Hematopoietic multipotent progenitor cell treated with erythropoietin and hydrocortisone succinate and interleukin-3 and kit ligand, for 17 days (in vitro differentiated cells): ENCODE data around the gene COPS8.

Experiments used
- DNase-seq: peaks from one replicate; pipeline ENCODE4 v3.0.0-alpha.2; 2015; ENCODE audit warnings: low spot score

Gene COPS8

GRCh38 chr2:237064203-237065070 is 21.3 kb upstream of the COPS8 start:
- DNase-seq, result no peak

GRCh38 chr2:237065071-237065377 is 20.7 kb upstream of the COPS8 start:
- no peak for DNase-seq

- DNase-seq, result no peak
These were observed 19.3 kb upstream of the COPS8 start for GRCh38 chr2:237066396-237066795.

GRCh38 chr2:237068005-237068576 is 17.6 kb upstream of the COPS8 start:
- no peak for DNase-seq

- peak; percentile 69 for DNase-seq
These were observed 13.4 kb upstream of the COPS8 start for GRCh38 chr2:237072067-237072931.

GRCh38 chr2:237073552-237073951 is 12.1 kb upstream of the COPS8 start:
- no peak for DNase-seq

GRCh38 chr2:237074211-237074993 is 11.3 kb upstream of the COPS8 start:
- no peak for DNase-seq

- DNase-seq, result no peak
These were observed 9.7 kb upstream of the COPS8 start for GRCh38 chr2:237075749-237076599.

GRCh38 chr2:237081596-237081995 is 4.1 kb upstream of the COPS8 start:
- no peak for DNase-seq

GRCh38 chr2:237083026-237083425 is 2.7 kb upstream of the COPS8 start:
- DNase-seq, result no peak

- no peak for DNase-seq
These were observed 1.2 kb upstream of the COPS8 start for GRCh38 chr2:237084444-237084843.

GRCh38 chr2:237090906-237091305 is 5.2 kb downstream of the COPS8 start:
- no peak for DNase-seq

GRCh38 chr2:237091779-237092436 is 6.2 kb downstream of the COPS8 start:
- no peak for DNase-seq

- DNase-seq, result no peak
These were observed 6.8 kb downstream of the COPS8 start for GRCh38 chr2:237092506-237092905.

GRCh38 chr2:237092920-237093781 is 7.5 kb downstream of the COPS8 start:
- DNase-seq, result no peak

GRCh38 chr2:237096201-237096600 is 10.5 kb downstream of the COPS8 start:
- DNase-seq, result no peak

- DNase-seq, result no peak
These were observed 11.2 kb downstream of the COPS8 start for GRCh38 chr2:237096911-237097310.

GRCh38 chr2:237097326-237097910 is 11.7 kb downstream of the COPS8 start:
- no peak for DNase-seq
